Measurements from ENCODE around the gene ZFAND3.

GRCh38 chr6:37868447-37868825 is 48.9 kb downstream of the ZFAND3 start:
- TF ChIP-seq CTCF (IDR thresholded peaks at IDR 0.05), result no peak
- TF ChIP-seq POLR2A (IDR thresholded peaks at IDR 0.05), result no peak
- no peak for TF ChIP-seq POLR2AphosphoS5 (IDR thresholded peaks at IDR 0.05; ENCODE audit: insufficient read depth in 1 of 2, low read depth in 1 of 2)
